GM12878 (cell line): ENCODE data around the gene TOP2A. TPM values are rescaled to one million over a fixed set of nuclear protein-coding genes. Genes with fewer than 3 reads are reported as not detected.

Experiments used
- ATAC-seq: fragments of 200-7000 bp; cut with Tn5 transposase; 3 replicates; pipeline ENCODE4 v1.9.1; 2020; ENCODE audit warnings: mild to moderate bottlenecking, moderate library complexity
- BruUV-seq: library from RNA; stranded (reverse); fragments of 400-500 nt; replicated peaks from 2 replicates; lab custom pipeline; 2021; lab: Mats Ljungman, UMichigan
- CTCF ChIA-PET: fragments of 300-600 bp; sonication (Branson Sonifier 250); formaldehyde crosslinking; extraction: SDS; loops from one replicate; lab custom pipeline; 2021; ENCODE audit warnings: inconsistent platforms; lab: Yijun Ruan, JAX
- POLR2A ChIA-PET: fragments of 350-600 bp; formaldehyde crosslinking; extraction: SDS; loops from one replicate; lab custom pipeline; 2021; ENCODE audit warnings: inconsistent platforms; lab: Charles Lee
- RAD21 ChIA-PET: fragments of 300-600 bp; sonication (Branson Sonifier 250); formaldehyde crosslinking; loops from one replicate; lab custom pipeline; 2023; ENCODE audit warnings: antibody characterized with exemption; ENCODE audit not compliant: unreplicated experiment; lab: Charles Lee
- SMC1A ChIA-PET: fragments of 300-600 bp; sonication (Branson Sonifier 250); formaldehyde crosslinking; loops from one replicate; lab custom pipeline; 2023; ENCODE audit not compliant: unreplicated experiment, uncharacterized antibody; lab: Charles Lee
- DNase-seq: peaks from one replicate; pipeline ENCODE4 v3.0.0-alpha.2; 2011; ENCODE audit warnings: low read depth, low spot score
- FAIRE-seq: peaks from 3 replicates; lab custom pipeline; 2011; peaks lifted over from hg19 to GRCh38; lab: Jason Lieb, UNC
- H2AFZ ChIP-seq: 2 replicates; pipeline ENCODE4 v1.6.0; 2011; ENCODE audit warnings: low read depth, low read length, control low read depth; ENCODE audit not compliant: control insufficient read depth
- H3K27ac ChIP-seq: 2 replicates; pipeline ENCODE4 v1.5.1; 2011; ENCODE audit warnings: control low read depth; ENCODE audit not compliant: control insufficient read depth, insufficient read depth
- H3K27me3 ChIP-seq, 2 experiments: replicated peaks in 1 of 2; 2 replicates each; pipeline versions ENCODE4 v1.6.0 to v1.6.1; 2011; ENCODE audit warnings: low read length in 1 of 2; ENCODE audit not compliant: control insufficient read depth in 2 of 2, insufficient read depth in 2 of 2
- H3K36me3 ChIP-seq, 2 experiments: 2 replicates each; pipeline ENCODE4 v1.5.1; 2011; ENCODE audit warnings: low read length in 1 of 2; ENCODE audit not compliant: control insufficient read depth in 2 of 2, insufficient read depth in 2 of 2
- H3K4me1 ChIP-seq: 2 replicates; pipeline ENCODE4 v1.6.1; 2011; ENCODE audit warnings: mild to moderate bottlenecking, low read length, moderate library complexity, mixed read lengths; ENCODE audit not compliant: control insufficient read depth, insufficient read depth
- H3K4me2 ChIP-seq: 2 replicates; pipeline ENCODE4 v1.6.0; 2011; ENCODE audit warnings: control low read depth; ENCODE audit not compliant: control insufficient read depth, insufficient read depth
- H3K4me3 ChIP-seq: fragments of 200-600 bp; sonication (generic); 2 replicates; pipeline ENCODE4 v1.5.1; 2016
- H3K79me2 ChIP-seq: 2 replicates; pipeline ENCODE4 v1.6.0; 2011; ENCODE audit warnings: low read length; ENCODE audit not compliant: control insufficient read depth, insufficient read depth
- H3K9ac ChIP-seq: 2 replicates; pipeline ENCODE4 v1.8.0; 2011; ENCODE audit warnings: low read length, control low read depth, mixed read lengths; ENCODE audit not compliant: control insufficient read depth, insufficient read depth
- H3K9me3 ChIP-seq: replicated peaks from 3 replicates; pipeline ENCODE4 v1.5.1; 2011; ENCODE audit warnings: mild to moderate bottlenecking, low read length; ENCODE audit not compliant: control insufficient read depth, insufficient read depth
- H4K20me1 ChIP-seq: 2 replicates; pipeline ENCODE4 v1.6.0; 2011; ENCODE audit not compliant: control insufficient read depth, insufficient read depth
- ATF7 ChIP-seq: fragments of 450-650 bp; IDR thresholded peaks from 2 replicates; pipeline ENCODE4 v1.6.1; 2016; ENCODE audit warnings: low read depth, mild to moderate bottlenecking
- BHLHE40 ChIP-seq, 2 experiments: fragments of 450-650 bp in 1 of 2; IDR thresholded peaks; 2 replicates each; pipeline ENCODE4 v1.6.1; 2011 to 2017; ENCODE audit warnings: low read depth in 2 of 2, borderline replicate concordance in 1 of 2, improper control_type of control experiment in 1 of 2, low read length in 1 of 2, mild to moderate bottlenecking in 1 of 2
- EP300 ChIP-seq, 2 experiments: fragments of 150-350 bp in 1 of 2; IDR thresholded peaks; 2 replicates each; pipeline ENCODE4 v1.6.1; 2011 to 2012; ENCODE audit warnings: low read depth in 2 of 2, low read length in 2 of 2, borderline replicate concordance in 1 of 2, improper control_type of control experiment in 1 of 2, inconsistent platforms in 1 of 2; ENCODE audit not compliant: control insufficient read depth in 1 of 2
- KAT2A ChIP-seq: conservative IDR thresholded peaks from 2 replicates; pipeline ENCODE4 v1.6.1; 2011; ENCODE audit warnings: low read depth, low read length; ENCODE audit not compliant: control insufficient read depth
- MTA2 ChIP-seq: fragments of 450-650 bp; IDR thresholded peaks from 2 replicates; pipeline ENCODE4 v1.6.1; 2016; ENCODE audit warnings: low read depth, mild to moderate bottlenecking, moderate library complexity
- POLR2AphosphoS2 ChIP-seq: IDR thresholded peaks from 2 replicates; pipeline ENCODE4 v1.6.1; 2011; ENCODE audit warnings: low read depth, mild to moderate bottlenecking, low read length, improper control_type of control experiment, moderate library complexity
- RBBP5 ChIP-seq: fragments of 200-600 bp; sonication (generic); conservative IDR thresholded peaks from 2 replicates; pipeline ENCODE4 v1.6.1; 2016
- ZBED1 ChIP-seq: IDR thresholded peaks from 2 replicates; pipeline ENCODE4 v1.6.1; 2016; ENCODE audit warnings: borderline replicate concordance
- whole genome bisulfite sequencing: methylation state at CpG from one replicate; pipeline ENCODE4 v1.1.6; 2016; ENCODE audit warnings: low lambda C conversion rate; ENCODE audit not compliant: insufficient replicate concordance, insufficient coverage; ENCODE audit errors: missing lambda C conversion rate; 5-methylcytosine and 5-hydroxymethylcytosine counted together
- in situ Hi-C: fragments of 300-500 bp; cut with MboI; formaldehyde crosslinking; loops from 9 replicates; pipeline ENCODE4 v1.14.3; 2018; ENCODE audit warnings: mixed read lengths
- intact Hi-C: fragments of 100-400 bp; cut with micrococcal nuclease; formaldehyde crosslinking; loops from one replicate; pipeline ENCODE4 v1.14.2; 2022; ENCODE audit not compliant: unreplicated experiment
- polyA plus RNA-seq, 11 experiments: library from polyadenylated mRNA; depleted of rRNA in 4 of 11; unstranded in 6 of 11; stranded (reverse) in 5 of 11; fragments of >200 nt; fragmentation: Nextera tagmentation in 4 of 11; fragmentation: Illumina TruSeq in 1 of 11; extraction: Ambion mirVana in 4 of 11; extraction: Trizol in 1 of 11; gene quantifications; 1 replicate in 1 of 11; 2 replicates in 10 of 11; pipeline versions ENCODE4 v1.2.1 to v1.2.3, GENCODE V29; 2011 to 2016; ENCODE audit warnings: inconsistent platforms in 2 of 11, missing spikeins in 2 of 11, low read depth in 1 of 11
- total RNA-seq, 4 experiments: library from RNA; depleted of rRNA in 3 of 4; stranded (reverse); fragments of >200 nt in 3 of 4; fragmentation: Illumina TruSeq in 1 of 4; extraction: Trizol in 1 of 4; gene quantifications; 2 replicates each; pipeline versions ENCODE4 v1.2.1 to v1.2.3, GENCODE V29; 2013 to 2021

The TOP2A gene
- total and polyA plus RNA-seq, 10 of the 15 experiments (the other 5 are each of a cell fraction or from before 2014, with no cell fraction given) = 117 to 275 (median 232) TPM

DNA sequence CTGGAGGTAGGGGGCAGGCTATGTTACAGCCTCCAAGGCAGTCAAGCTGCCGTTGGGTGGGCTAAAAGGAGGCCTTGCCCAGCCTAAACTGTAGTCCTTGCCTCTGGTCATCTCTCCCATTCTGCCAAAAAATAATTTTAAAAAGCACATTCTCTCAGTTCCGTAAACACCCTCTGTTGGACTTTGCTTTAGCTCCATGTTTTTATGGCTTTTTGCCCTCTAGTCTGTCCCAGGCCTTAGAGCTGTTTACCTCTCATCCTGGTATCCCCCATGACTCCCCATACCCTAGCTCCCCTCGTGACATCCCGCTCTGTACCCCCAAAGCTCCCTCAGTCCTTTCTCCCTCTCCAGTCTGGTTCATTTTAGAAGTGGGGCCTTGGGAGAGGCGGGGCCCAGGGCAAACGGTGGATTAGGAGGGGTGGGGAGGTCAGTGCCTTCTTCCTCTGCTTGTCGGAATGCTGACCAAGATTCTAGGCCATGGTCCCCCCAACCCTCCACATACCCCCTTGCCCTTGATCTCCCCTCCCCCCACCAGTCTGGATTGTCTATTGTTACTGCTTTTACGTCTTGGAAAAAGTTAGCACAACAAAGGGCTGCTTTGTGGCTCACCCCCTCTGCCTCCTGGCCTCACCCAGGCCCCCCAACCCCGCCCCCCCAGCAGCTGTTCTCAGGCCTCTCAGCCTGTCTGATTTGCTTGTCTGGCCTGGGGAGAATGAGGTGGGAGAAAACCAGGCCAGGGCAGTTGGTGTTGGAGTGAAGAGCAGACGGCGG lies 71.5 kb downstream of the TOP2A start:
- no peak overlapping the region for H3K9ac ChIP-seq
- 88% methylated on average over 11 of the region's 11 CpGs for WGBS
- ATAC-seq = no peak
- in situ Hi-C loops = no loop called here
- intact Hi-C loops = no loop called here
- H3K27me3 ChIP-seq = no peaks in the 10 kb centered on the region
- ChIA-PET CTCF (interaction anchor here (1.5 to 3.6 kb wide), 4 partner anchors 8 to 29 kb away, joined by 3 to 16 read pairs (median 4); no protein-coding TSS in a partner anchor), SMC1A (interaction anchor here (0.8 to 1.3 kb wide), 6 partner anchors 8 to 53 kb away, joined by 3 to 6 read pairs (median 4); no protein-coding TSS in a partner anchor), RAD21 (interaction anchor here (0.9 to 1.2 kb wide), 3 partner anchors 9 to 24 kb away, joined by 3 to 4 read pairs (median 3); no protein-coding TSS in a partner anchor), POLR2A (no interaction called here)
- H3K36me3 ChIP-seq = peaks cover 6 to 27% of the 10 kb centered on the region in 2 experiments
- no peak for DNase-seq
- H2AFZ ChIP-seq = no peak overlapping the region
- TF ChIP-seq POLR2AphosphoS2 = no peak
- no peak for TF ChIP-seq EP300 (IDR thresholded peaks at IDR 0.05; ENCODE audit: borderline replicate concordance in 1 of 2, control insufficient read depth in 1 of 2, low read depth in 2 of 2, low read length in 2 of 2)
- TF ChIP-seq ZBED1 = no peak
- TF ChIP-seq ATF7 = no peak
- no peak for TF ChIP-seq BHLHE40 (IDR thresholded peaks at IDR 0.05; ENCODE audit: borderline replicate concordance in 1 of 2, low read depth in 2 of 2, low read length in 1 of 2)
- TF ChIP-seq MTA2 = no peak
- no peak for TF ChIP-seq RBBP5
- no peak for TF ChIP-seq KAT2A
- FAIRE-seq = no peak
- H3K79me2 ChIP-seq = peaks cover 49% of the 10 kb centered on the region
- H3K27ac ChIP-seq = no peak overlapping the region
- BruUV-seq = no TSS peak
- no peak overlapping the region for H3K4me3 ChIP-seq
- no peak overlapping the region for H3K4me2 ChIP-seq
- peaks cover 36% of the 10 kb centered on the region for H3K4me1 ChIP-seq
- no peaks in the 10 kb centered on the region for H3K9me3 ChIP-seq
- H4K20me1 ChIP-seq = no peaks in the 10 kb centered on the region
